ENCODE measurements around the gene STEAP2. TPM values are rescaled to one million over a fixed set of nuclear protein-coding genes. Genes with fewer than 3 reads are reported as not detected.

Gene STEAP2
- total RNA-seq, 1 donor from 2014 or later, result 18.7 TPM

- intact Hi-C loops (cut with DNase I), result loop anchor here (2.0 to 10.0 kb wide), 3 partner anchors 17 to 166 kb away; partner anchors contain the start of genes CFAP69 and CLDN12
- no peak overlapping the region for H3K4me3 ChIP-seq
Observed at GRCh38 chr7:90261441-90261840, 49.9 kb downstream of the STEAP2 start.

GRCh38 chr7:90262438-90262837 lies 50.9 kb downstream of the STEAP2 start:
- Histone ChIP-seq H3K27ac (no peak overlapping the region), H3K36me3 (no peaks in the 10 kb centered on the region), H3K4me3 (no peak overlapping the region), H3K9me3 (no peaks in the 10 kb centered on the region), H3K4me1 (peaks cover 0 to 3% of the 10 kb centered on the region in 2 donors), H3K27me3 (no peaks in the 10 kb centered on the region)
- intact Hi-C loops (cut with DNase I), result loop anchor here (1.0 to 10.0 kb wide), 3 partner anchors 108 to 165 kb away; partner anchors contain the start of genes CLDN12 and STEAP1
- DNase-seq (ENCODE audit: low spot score in 2 of 2), result no peak
- TF ChIP-seq CTCF (IDR thresholded peaks at IDR 0.05), result peak; percentile 31 to 53 (median 52)

More at GRCh38 chr7:90261441-90261840, 49.9 kb downstream of the STEAP2 start:
- no peak for TF ChIP-seq CTCF (IDR thresholded peaks at IDR 0.05)
- Histone ChIP-seq H3K36me3 (no peaks in the 10 kb centered on the region), H3K4me1 (peaks cover 0 to 2% of the 10 kb centered on the region in 2 donors), H3K27me3 (no peaks in the 10 kb centered on the region), H3K9me3 (no peaks in the 10 kb centered on the region), H3K27ac (no peak overlapping the region)
- no peak for DNase-seq (ENCODE audit: low spot score in 2 of 2)

GRCh38 chr7:90266808-90267207 lies 55.3 kb downstream of the STEAP2 start:
- no peak for TF ChIP-seq CTCF (IDR thresholded peaks at IDR 0.05)
- Histone ChIP-seq H3K27ac (peak overlapping the region; percentile 12 to 64), H3K9me3 (no peaks in the 10 kb centered on the region), H3K36me3 (no peaks in the 10 kb centered on the region), H3K27me3 (no peaks in the 10 kb centered on the region), H3K4me3 (no peak overlapping the region), H3K4me1 (peaks cover 0 to 3% of the 10 kb centered on the region in 2 donors)
- intact Hi-C loops (cut with DNase I), result loop anchor here (10.0 kb wide), 1 partner anchor 138 kb away; the partner anchor contains the start of gene CLDN12
- no peak for DNase-seq (ENCODE audit: low spot score in 2 of 2)

GRCh38 chr7:90267263-90267858 lies 55.8 kb downstream of the STEAP2 start:
- TF ChIP-seq CTCF (IDR thresholded peaks at IDR 0.05), result no peak
- intact Hi-C loops (cut with DNase I), result loop anchor here (10.0 kb wide), 1 partner anchor 137 kb away; the partner anchor contains the start of gene CLDN12
- no peak for DNase-seq (ENCODE audit: low spot score in 2 of 2)

GRCh38 chr7:90269163-90269562 lies 57.6 kb downstream of the STEAP2 start:
- DNase-seq (ENCODE audit: low spot score in 2 of 2), result no peak
- Histone ChIP-seq H3K27ac (no peak overlapping the region), H3K4me3 (no peak overlapping the region), H3K9me3 (no peaks in the 10 kb centered on the region), H3K27me3 (no peaks in the 10 kb centered on the region), H3K4me1 (peaks cover 0 to 3% of the 10 kb centered on the region in 2 donors), H3K36me3 (no peaks in the 10 kb centered on the region)
- intact Hi-C loops (cut with DNase I), result loop anchor here (10.0 kb wide), 1 partner anchor 136 kb away; the partner anchor contains the start of gene CLDN12
- no peak for TF ChIP-seq CTCF (IDR thresholded peaks at IDR 0.05)

More at GRCh38 chr7:90267263-90267858, 55.8 kb downstream of the STEAP2 start:
- peaks cover 0 to 3% of the 10 kb centered on the region in 2 donors for H3K4me1 ChIP-seq
- no peaks in the 10 kb centered on the region for H3K9me3 ChIP-seq
- no peaks in the 10 kb centered on the region for H3K27me3 ChIP-seq
- H3K27ac ChIP-seq, result peak overlapping the region; percentile 12 to 64
- H3K36me3 ChIP-seq, result no peaks in the 10 kb centered on the region
- no peak overlapping the region for H3K4me3 ChIP-seq
